ENCODE results near the gene GAS2L3.
A peak's percentile ranks its signal among the peaks of the same experiment; 100 is the strongest.

GAS2L3 gene

GRCh38 chr12:100656856-100657255 is 83.4 kb downstream of the GAS2L3 start:
- peaks cover 2% of the 10 kb centered on the region for H3K27me3 Mint-ChIP-seq (ENCODE audit: low read depth)
- no peak for DNase-seq (ENCODE audit: low spot score)
- no peak overlapping the region for H3K27ac Mint-ChIP-seq
- no peak overlapping the region for H3K4me3 Mint-ChIP-seq
- peaks cover 2% of the 10 kb centered on the region for H3K4me1 Mint-ChIP-seq (ENCODE audit: low read depth)
- H3K9me3 Mint-ChIP-seq = no peaks in the 10 kb centered on the region
- no peaks in the 10 kb centered on the region for H3K36me3 Mint-ChIP-seq (ENCODE audit: low read depth)

- Mint-ChIP-seq H3K36me3 (ENCODE audit: low read depth) (no peaks in the 10 kb centered on the region), H3K27me3 (ENCODE audit: low read depth) (peaks cover 2% of the 10 kb centered on the region), H3K9me3 (no peaks in the 10 kb centered on the region), H3K27ac (no peak overlapping the region), H3K4me3 (no peak overlapping the region), H3K4me1 (ENCODE audit: low read depth) (peaks cover 2% of the 10 kb centered on the region)
- DNase-seq (ENCODE audit: low spot score) = no peak
These were observed 87.9 kb downstream of the GAS2L3 start for GRCh38 chr12:100661300-100661951.

- no peaks in the 10 kb centered on the region for H3K27me3 Mint-ChIP-seq (ENCODE audit: low read depth)
- no peak overlapping the region for H3K27ac Mint-ChIP-seq
- H3K4me3 Mint-ChIP-seq = no peak overlapping the region
- DNase-seq (ENCODE audit: low spot score) = no peak
- H3K9me3 Mint-ChIP-seq = no peaks in the 10 kb centered on the region
- H3K36me3 Mint-ChIP-seq (ENCODE audit: low read depth) = no peaks in the 10 kb centered on the region
- H3K4me1 Mint-ChIP-seq (ENCODE audit: low read depth) = no peaks in the 10 kb centered on the region
These were observed 93.1 kb downstream of the GAS2L3 start for GRCh38 chr12:100666588-100666987.

GRCh38 chr12:100668945-100669536 is 95.6 kb downstream of the GAS2L3 start:
- no peaks in the 10 kb centered on the region for H3K27me3 Mint-ChIP-seq (ENCODE audit: low read depth)
- H3K4me1 Mint-ChIP-seq (ENCODE audit: low read depth) = no peaks in the 10 kb centered on the region
- H3K36me3 Mint-ChIP-seq (ENCODE audit: low read depth) = no peaks in the 10 kb centered on the region
- H3K4me3 Mint-ChIP-seq = no peak overlapping the region
- peak; percentile 38 for DNase-seq (ENCODE audit: low spot score)
- H3K9me3 Mint-ChIP-seq = no peaks in the 10 kb centered on the region
- no peak overlapping the region for H3K27ac Mint-ChIP-seq

- no peaks in the 10 kb centered on the region for H3K36me3 Mint-ChIP-seq (ENCODE audit: low read depth)
- H3K4me3 Mint-ChIP-seq = no peak overlapping the region
- H3K27me3 Mint-ChIP-seq (ENCODE audit: low read depth) = no peaks in the 10 kb centered on the region
- H3K9me3 Mint-ChIP-seq = no peaks in the 10 kb centered on the region
- DNase-seq (ENCODE audit: low spot score) = no peak
- H3K27ac Mint-ChIP-seq = no peak overlapping the region
- H3K4me1 Mint-ChIP-seq (ENCODE audit: low read depth) = no peaks in the 10 kb centered on the region
These were observed 96.4 kb downstream of the GAS2L3 start for GRCh38 chr12:100669922-100670321.

GRCh38 chr12:100671396-100672074 is 98.1 kb downstream of the GAS2L3 start:
- no peak for DNase-seq (ENCODE audit: low spot score)
- Mint-ChIP-seq H3K4me1 (ENCODE audit: low read depth) (no peaks in the 10 kb centered on the region), H3K4me3 (no peak overlapping the region), H3K36me3 (ENCODE audit: low read depth) (no peaks in the 10 kb centered on the region), H3K27me3 (ENCODE audit: low read depth) (no peaks in the 10 kb centered on the region), H3K27ac (no peak overlapping the region), H3K9me3 (no peaks in the 10 kb centered on the region)

- Mint-ChIP-seq H3K36me3 (ENCODE audit: low read depth) (no peaks in the 10 kb centered on the region), H3K27me3 (ENCODE audit: low read depth) (no peaks in the 10 kb centered on the region), H3K4me3 (no peak overlapping the region), H3K27ac (no peak overlapping the region), H3K9me3 (no peaks in the 10 kb centered on the region), H3K4me1 (ENCODE audit: low read depth) (no peaks in the 10 kb centered on the region)
- DNase-seq (ENCODE audit: low spot score) = no peak
These were observed 98.7 kb downstream of the GAS2L3 start for GRCh38 chr12:100672075-100672592.

GRCh38 chr12:100674036-100674888 is 100.8 kb downstream of the GAS2L3 start:
- Mint-ChIP-seq H3K4me1 (ENCODE audit: low read depth) (no peaks in the 10 kb centered on the region), H3K27me3 (ENCODE audit: low read depth) (no peaks in the 10 kb centered on the region), H3K27ac (no peak overlapping the region), H3K9me3 (no peaks in the 10 kb centered on the region), H3K4me3 (no peak overlapping the region), H3K36me3 (ENCODE audit: low read depth) (no peaks in the 10 kb centered on the region)
- DNase-seq (ENCODE audit: low spot score) = no peak
